HCT116 (cell line): ENCODE measurements around the gene LRBA. TPM values are rescaled to one million over a fixed set of nuclear protein-coding genes. Genes with fewer than 3 reads are reported as not detected.

Experiments
- ATAC-seq: fragments of 200-7000 bp; cut with Tn5 transposase; 2 replicates; pipeline ENCODE4 v1.9.1; 2020; ENCODE audit warnings: mild to moderate bottlenecking, moderate library complexity
- BruUV-seq: library from RNA; stranded (reverse); fragments of 400-500 nt; replicated peaks from 2 replicates; lab custom pipeline; 2021; lab: Mats Ljungman, UMichigan
- CTCF ChIA-PET: fragments of 300-600 bp; sonication (Branson Sonifier 250); formaldehyde crosslinking; loops from one replicate; lab custom pipeline; 2021; ENCODE audit warnings: antibody characterized with exemption; lab: Charles Lee
- POLR2A ChIA-PET: fragments of 300-600, 350-600 bp; sonication (Branson Sonifier 250); formaldehyde crosslinking; loops from one replicate; lab custom pipeline; 2021; ENCODE audit warnings: antibody characterized with exemption; lab: Charles Lee
- RAD21 ChIA-PET, 2 experiments: fragments of 300-600 bp; sonication (Branson Sonifier 250); formaldehyde crosslinking; loops; one replicate each; lab custom pipeline; 2023; ENCODE audit warnings: low total read pairs in 2 of 2; ENCODE audit not compliant: uncharacterized antibody in 2 of 2, unreplicated experiment in 2 of 2, low non-redundant PET in 1 of 2; lab: Charles Lee
- DNase-seq: peaks from one replicate; pipeline ENCODE4 v3.0.0-alpha.2; 2010; ENCODE audit warnings: low read depth, low spot score
- H2AFZ ChIP-seq: fragments of 200-600 bp; shearing (Covaris generic), sonication (generic); 2 replicates; pipeline ENCODE4 v1.6.1; 2017; ENCODE audit warnings: low read depth, mixed run types, mixed read lengths, antibody characterized with exemption, low read length; ENCODE audit not compliant: poor library complexity, severe bottlenecking
- H3K27ac ChIP-seq: 2 replicates; pipeline ENCODE4 v1.5.1; 2012; ENCODE audit warnings: low read depth, low read length
- H3K27me3 ChIP-seq: fragments of 200-600 bp; sonication (generic); 2 replicates; pipeline ENCODE4 v1.6.1; 2016; ENCODE audit warnings: mixed run types, low read length, mixed read lengths; ENCODE audit not compliant: insufficient read depth
- H3K36me3 ChIP-seq, 2 experiments: fragments of 200-500 bp in 1 of 2; fragments of 200-600 bp in 1 of 2; sonication (Bioruptor generic) in 1 of 2; sonication (generic) in 1 of 2; 2 replicates each; pipeline versions ENCODE4 v1.5.1 to v1.6.1; 2014 to 2016; ENCODE audit warnings: low read length in 2 of 2, inconsistent platforms in 1 of 2, mixed read lengths in 1 of 2, mixed run types in 1 of 2; ENCODE audit not compliant: insufficient read depth in 2 of 2, control insufficient read depth in 1 of 2
- H3K4me1 ChIP-seq, 2 experiments: fragments of 200-600 bp in 1 of 2; sonication (generic) in 1 of 2; 2 replicates each; pipeline versions ENCODE4 v1.5.1 to v1.6.1; 2012 to 2017; ENCODE audit warnings: low read length in 2 of 2, inconsistent platforms in 1 of 2, mild to moderate bottlenecking in 1 of 2, mixed read lengths in 1 of 2, mixed run types in 1 of 2, moderate library complexity in 1 of 2; ENCODE audit not compliant: insufficient read depth in 2 of 2, control insufficient read depth in 1 of 2
- H3K4me2 ChIP-seq: fragments of 200-600 bp; sonication (generic); 2 replicates; pipeline ENCODE4 v1.6.1; 2017; ENCODE audit warnings: mixed run types, low read length, mixed read lengths
- H3K4me3 ChIP-seq, 2 experiments: fragments of 200-600 bp in 1 of 2; sonication (generic) in 1 of 2; replicated peaks in 1 of 2; 2 replicates each; pipeline ENCODE4 v1.5.1; 2011 to 2016; ENCODE audit warnings: low read length in 2 of 2, control low read depth in 1 of 2, low read depth in 1 of 2, mild to moderate bottlenecking in 1 of 2, mixed read lengths in 1 of 2, mixed run types in 1 of 2
- H3K79me2 ChIP-seq: fragments of 200-600 bp; sonication (generic); 2 replicates; pipeline ENCODE4 v1.6.1; 2017; ENCODE audit warnings: mild to moderate bottlenecking, mixed run types, low read length, moderate library complexity, mixed read lengths; ENCODE audit not compliant: insufficient read depth
- H3K9ac ChIP-seq: fragments of 200-600 bp; sonication (generic); 2 replicates; pipeline ENCODE4 v1.6.1; 2016; ENCODE audit warnings: low read length, mixed read lengths
- H3K9me2 ChIP-seq: fragments of 200-600 bp; sonication (generic), shearing (Covaris generic); 2 replicates; pipeline ENCODE4 v1.6.1; 2017; ENCODE audit warnings: mixed run types, mild to moderate bottlenecking, moderate library complexity; ENCODE audit not compliant: insufficient read depth
- H3K9me3 ChIP-seq, 2 experiments: fragments of 200-500 bp in 1 of 2; fragments of 200-600 bp in 1 of 2; sonication (Bioruptor generic) in 1 of 2; sonication (generic) in 1 of 2; 2 replicates each; pipeline ENCODE4 v1.6.1; 2014 to 2017; ENCODE audit warnings: low read length in 2 of 2, mixed read lengths in 2 of 2, inconsistent platforms in 1 of 2, low read depth in 1 of 2, mild to moderate bottlenecking in 1 of 2, mixed run types in 1 of 2, moderate library complexity in 1 of 2; ENCODE audit not compliant: control insufficient read depth in 1 of 2, insufficient read depth in 1 of 2
- H4K20me1 ChIP-seq: fragments of 200-600 bp; sonication (generic), shearing (Covaris generic); 2 replicates; pipeline ENCODE4 v1.6.1; 2017; ENCODE audit warnings: mixed run types, mild to moderate bottlenecking, moderate library complexity; ENCODE audit not compliant: insufficient read depth
- CBX3 ChIP-seq: IDR thresholded peaks from 2 replicates; pipeline ENCODE4 v1.6.1; 2012; ENCODE audit warnings: low read depth
- CTCF ChIP-seq, 3 experiments: fragments of 200-600 bp in 1 of 3; sonication (generic) in 1 of 3; IDR thresholded peaks in 2 of 3; conservative IDR thresholded peaks in 1 of 3; 2 replicates each; pipeline ENCODE4 v1.5.1; 2012 to 2017; ENCODE audit warnings: low read depth in 2 of 3, low read length in 2 of 3, antibody characterized with exemption in 1 of 3, borderline replicate concordance in 1 of 3, control low read depth in 1 of 3, mild to moderate bottlenecking in 1 of 3, mixed read lengths in 1 of 3, mixed run types in 1 of 3, moderate library complexity in 1 of 3; ENCODE audit not compliant: insufficient read depth in 1 of 3
- ELF1 ChIP-seq: IDR thresholded peaks from 2 replicates; pipeline ENCODE4 v1.6.1; 2012; ENCODE audit warnings: low read depth, borderline replicate concordance
- RAD21 ChIP-seq: IDR thresholded peaks from 2 replicates; pipeline ENCODE4 v1.6.1; 2012; ENCODE audit warnings: low read depth, mild to moderate bottlenecking
- SRF ChIP-seq: IDR thresholded peaks from 2 replicates; pipeline ENCODE4 v1.6.1; 2012; ENCODE audit warnings: low read depth
- YY1 ChIP-seq: IDR thresholded peaks from 2 replicates; pipeline ENCODE4 v1.6.1; 2011; ENCODE audit warnings: low read length, low read depth, moderate library complexity, mild to moderate bottlenecking; ENCODE audit not compliant: insufficient replicate concordance; ENCODE audit errors: extremely low read depth
- intact Hi-C: fragments of 100-400 bp; cut with micrococcal nuclease; formaldehyde crosslinking; loops from 2 replicates; pipeline ENCODE4 v1.10.0; 2022
- total RNA-seq: library from RNA; stranded (reverse); gene quantifications from one replicate; pipeline ENCODE4 v1.2.1, GENCODE V29; 2021; ENCODE audit not compliant: unreplicated experiment

LRBA gene
- total RNA-seq, 1 experiment from 2014 or later = 79.8 TPM

DNA sequence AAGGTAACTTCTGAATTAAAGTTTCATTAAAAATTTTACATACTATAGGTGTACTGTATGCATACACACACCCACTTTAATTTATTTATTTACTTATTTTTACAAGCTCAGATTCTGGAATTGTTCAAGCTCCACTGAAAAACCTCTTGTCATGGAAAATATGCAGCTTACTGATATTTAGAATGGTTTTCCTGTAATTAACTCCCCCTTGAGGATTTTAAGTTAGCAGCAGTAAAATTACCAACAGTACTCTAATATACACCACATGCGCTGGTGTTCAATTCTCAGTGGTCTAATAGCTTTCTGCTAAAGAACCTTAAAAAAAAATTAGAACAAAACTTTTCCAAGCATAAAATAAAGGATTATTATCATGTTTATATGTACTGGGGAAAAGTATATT lies 421.1 kb downstream of the LRBA start:
- ATAC-seq (no peak), DNase-seq (no peak)
- ChIA-PET RAD21 (no interaction called here), CTCF (no interaction called here), POLR2A (interaction anchor here (1.8 kb wide), 1 partner anchor 13 kb away, joined by 3 read pairs; no protein-coding TSS in a partner anchor)
- BruUV-seq = no TSS peak
- Histone ChIP-seq H3K9ac (no peak overlapping the region), H3K4me3 (no peak overlapping the region), H4K20me1 (no peaks in the 10 kb centered on the region), H3K9me2 (no peaks in the 10 kb centered on the region), H3K4me2 (no peak overlapping the region), H2AFZ (no peak overlapping the region), H3K4me1 (no peaks in the 10 kb centered on the region), H3K27me3 (no peaks in the 10 kb centered on the region), H3K36me3 (no peaks in the 10 kb centered on the region), H3K9me3 (no peaks in the 10 kb centered on the region), H3K79me2 (no peaks in the 10 kb centered on the region), H3K27ac (no peak overlapping the region)
- TF ChIP-seq SRF (no peak), YY1 (no peak), RAD21 (peak; percentile 21; the same call in 1 of the 2 replicates), ELF1 (no peak), CTCF (IDR thresholded peaks at IDR 0.05 in 2 of 3, conservative IDR thresholded peaks at IDR 0.05 in 1 of 3; ENCODE audit: borderline replicate concordance in 1 of 3, insufficient read depth in 1 of 3, low read depth in 2 of 3, low read length in 2 of 3) (0 out of 6 replicates have a peak, but pooled peaks of 1 of the 3 experiments have one; percentile 12)
- intact Hi-C loops = no loop called here

GRCh38 chr4:150591904-150592303 lies 423.2 kb downstream of the LRBA start:
- RAD21 ChIA-PET = interaction anchor here in 1 of 2 experiments (0.7 kb wide), 1 partner anchor 14 kb away, joined by 6 read pairs; no protein-coding TSS in a partner anchor
- intact Hi-C loops = no loop called here
- CTCF ChIA-PET = no interaction called here
- H3K4me2 ChIP-seq = no peak overlapping the region
- H3K4me1 ChIP-seq = no peaks in the 10 kb centered on the region
- H3K9me3 ChIP-seq = no peaks in the 10 kb centered on the region
- H3K9ac ChIP-seq = no peak overlapping the region
- H4K20me1 ChIP-seq = no peaks in the 10 kb centered on the region; the same call in 1 of the 2 replicates
- ATAC-seq (no peak), DNase-seq (no peak)
- H3K79me2 ChIP-seq = no peaks in the 10 kb centered on the region
- H3K4me3 ChIP-seq = no peak overlapping the region
- no peak for TF ChIP-seq CBX3
- no peaks in the 10 kb centered on the region; a peak in 1 of 4 replicates for H3K36me3 ChIP-seq
- no peaks in the 10 kb centered on the region for H3K27me3 ChIP-seq
- no peak overlapping the region for H2AFZ ChIP-seq
- no peak overlapping the region for H3K27ac ChIP-seq
- BruUV-seq = no TSS peak
- POLR2A ChIA-PET = interaction anchor here (0.7 kb wide), 1 partner anchor 10 kb away, joined by 5 read pairs; the partner anchor contains the start of gene MAB21L2
- H3K9me2 ChIP-seq = no peaks in the 10 kb centered on the region
